Measurements from ENCODE around the gene KLK11.

Gene KLK11, protein sequence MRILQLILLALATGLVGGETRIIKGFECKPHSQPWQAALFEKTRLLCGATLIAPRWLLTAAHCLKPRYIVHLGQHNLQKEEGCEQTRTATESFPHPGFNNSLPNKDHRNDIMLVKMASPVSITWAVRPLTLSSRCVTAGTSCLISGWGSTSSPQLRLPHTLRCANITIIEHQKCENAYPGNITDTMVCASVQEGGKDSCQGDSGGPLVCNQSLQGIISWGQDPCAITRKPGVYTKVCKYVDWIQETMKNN

DNA sequence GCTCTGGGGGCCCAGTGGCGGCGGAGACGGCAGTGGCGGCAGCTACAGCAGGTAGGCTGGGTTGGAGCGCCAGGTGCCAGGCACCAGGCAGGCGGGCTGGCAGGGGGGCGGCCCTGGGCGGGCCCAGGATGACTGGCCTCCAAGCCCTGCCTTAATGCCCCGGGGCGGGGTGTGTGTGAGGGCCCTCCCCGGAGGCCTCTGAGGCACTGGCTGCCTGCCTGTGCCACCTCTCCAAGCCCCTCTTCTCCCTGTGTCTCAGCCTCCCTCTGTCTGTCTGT lies at the start of gene KLK11:
TSS of gene KLK11 (minus strand) at position 63 of the 278 bp plus-strand sequence. CDS start 985 bp downstream, outside the sequence.
- no peak for DNase-seq

DNA sequence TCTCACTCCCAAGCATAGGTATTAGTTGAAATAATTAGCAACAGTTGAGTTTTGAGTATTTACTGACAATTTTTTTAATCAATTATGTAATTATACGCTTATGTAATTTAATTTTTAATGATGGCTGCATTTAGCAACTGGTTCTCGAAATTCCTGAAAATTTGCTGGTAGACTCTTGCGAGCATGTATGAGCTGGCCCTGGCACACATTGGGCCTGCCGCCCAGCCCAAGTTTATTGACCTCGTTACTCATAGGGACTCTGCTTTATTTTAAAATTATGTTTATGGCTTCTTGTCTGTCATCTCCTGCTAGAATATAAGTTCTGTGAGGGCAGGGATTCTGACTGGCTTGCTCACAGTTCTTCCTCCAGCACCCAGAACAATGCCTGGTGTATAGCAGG lies 49.6 kb upstream of the KLK11 start:
- DNase-seq = no peak

DNA sequence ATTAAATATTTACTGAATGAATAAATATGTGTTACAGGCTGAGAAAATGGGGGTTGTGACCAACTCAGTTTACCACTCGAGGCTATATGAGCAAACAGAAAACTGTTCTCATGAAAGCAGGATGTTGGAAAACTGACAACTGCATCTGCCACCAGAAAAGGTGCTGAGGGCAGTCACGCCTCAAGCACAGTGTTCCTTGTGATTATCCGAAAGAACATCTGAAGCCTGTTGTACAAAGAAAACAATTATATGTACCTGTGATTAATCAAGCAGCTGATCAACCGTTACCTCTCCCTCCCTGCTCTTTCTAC lies 44.6 kb upstream of the KLK11 start:
- DNase-seq = no peak

DNA sequence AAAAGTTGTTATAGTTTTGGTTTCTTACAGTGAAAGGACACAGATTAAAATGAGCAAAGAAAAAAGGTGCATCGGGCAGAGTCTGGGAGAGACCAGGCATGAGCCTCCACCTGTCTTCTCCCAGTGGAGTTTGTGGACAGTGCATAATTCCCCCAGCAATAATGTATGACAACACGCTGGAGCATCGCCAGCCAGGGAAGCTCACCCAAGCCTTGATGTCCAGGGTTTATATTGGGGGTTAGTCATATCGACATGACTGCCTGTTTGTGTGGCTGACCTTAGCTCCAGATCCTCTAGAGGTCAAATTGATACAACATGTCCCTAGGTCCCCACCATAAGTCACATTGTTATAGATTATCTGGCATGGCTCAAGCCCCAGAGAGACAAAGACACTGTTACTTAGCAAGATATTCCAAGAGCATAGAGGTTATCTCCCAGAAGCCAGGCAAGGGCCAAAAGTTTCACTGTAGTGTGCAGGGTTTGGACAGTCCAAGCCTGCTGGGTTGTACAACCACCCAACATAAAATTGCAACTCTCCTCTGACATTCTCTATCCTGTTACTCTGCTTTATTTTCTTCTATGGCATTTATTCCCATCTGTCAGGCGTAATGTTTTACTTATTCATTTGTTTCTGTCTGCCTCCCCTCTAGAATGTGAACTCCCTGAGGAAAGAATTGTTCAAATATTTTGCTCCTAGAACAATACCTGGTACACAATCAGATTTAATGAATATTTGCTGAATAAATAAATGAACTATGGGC lies 44.1 kb upstream of the KLK11 start:
- no peak for DNase-seq

DNA sequence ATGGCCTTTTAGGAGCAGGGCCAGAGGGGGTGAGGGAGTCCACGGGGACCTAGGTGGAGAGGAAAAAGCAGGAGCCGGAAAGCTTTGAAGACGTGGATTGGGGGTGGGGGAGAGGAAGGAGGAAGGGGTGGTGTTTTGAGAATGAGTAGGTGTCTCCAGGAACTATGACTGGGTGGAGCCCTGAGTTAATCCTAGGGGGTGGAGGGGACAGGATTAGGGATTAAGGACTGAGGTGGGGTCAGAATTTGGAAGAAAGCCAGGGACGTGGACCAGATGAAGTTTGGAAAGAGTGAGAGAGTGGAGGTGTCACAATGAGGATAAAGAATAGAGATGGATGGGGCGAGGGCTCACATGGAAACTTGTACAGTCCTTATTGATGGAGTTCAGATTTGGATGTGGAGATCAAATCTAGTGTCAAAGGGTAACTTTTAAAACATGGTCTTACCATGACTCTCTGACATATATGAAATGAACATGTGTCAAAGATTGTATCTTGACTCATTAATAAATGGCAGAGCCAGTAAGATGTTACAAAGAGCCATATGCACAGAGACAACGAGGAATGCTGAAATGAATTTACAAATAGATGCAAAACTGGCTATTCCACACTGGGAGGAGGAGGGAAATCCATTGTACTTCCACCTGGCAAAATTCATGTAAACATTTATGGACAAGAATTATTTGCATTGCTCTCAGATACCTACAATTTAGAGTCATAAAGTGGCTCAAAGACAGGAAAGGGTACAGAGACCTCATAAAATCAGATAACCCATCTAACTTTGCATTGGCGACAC lies 40.2 kb upstream of the KLK11 start:
- peak; percentile 11 for DNase-seq

DNA sequence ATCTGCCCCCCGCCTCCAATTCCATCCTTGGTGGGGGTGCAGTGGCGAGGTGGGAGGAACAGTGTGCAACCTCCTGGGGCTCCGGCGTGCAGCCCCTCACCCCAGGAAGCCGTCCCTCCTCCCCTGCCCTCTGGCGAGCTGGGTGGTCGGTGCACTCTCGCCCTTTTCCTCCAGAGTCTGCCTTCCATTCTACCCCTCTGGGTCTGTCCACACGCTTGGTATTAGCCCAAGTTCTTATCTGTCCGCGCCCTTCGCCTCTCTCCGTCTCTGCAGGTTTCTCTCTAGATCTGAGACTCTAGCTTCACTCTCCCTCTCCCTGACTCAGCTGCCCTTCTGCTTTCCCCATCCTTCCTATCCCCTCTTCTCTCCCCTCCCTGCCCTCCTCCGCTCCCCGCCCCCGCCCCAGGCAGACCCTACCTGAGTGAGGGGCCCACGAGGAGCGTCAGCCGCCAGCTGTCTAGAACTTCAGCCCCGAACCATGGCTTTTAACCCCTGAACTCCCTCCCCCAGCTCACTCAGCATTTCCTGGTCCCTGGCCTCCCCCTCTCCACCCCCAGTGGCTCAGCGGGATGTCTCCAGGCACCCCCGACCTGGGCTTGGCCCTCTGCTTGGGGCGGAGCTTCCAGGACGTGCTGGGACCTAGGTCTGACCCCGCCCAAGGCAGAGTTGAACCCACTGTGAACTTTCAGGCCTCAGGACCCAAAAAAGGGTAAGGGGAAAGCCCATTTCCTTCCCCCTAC lies 39.0 kb upstream of the KLK11 start:
- no peak for DNase-seq

DNA sequence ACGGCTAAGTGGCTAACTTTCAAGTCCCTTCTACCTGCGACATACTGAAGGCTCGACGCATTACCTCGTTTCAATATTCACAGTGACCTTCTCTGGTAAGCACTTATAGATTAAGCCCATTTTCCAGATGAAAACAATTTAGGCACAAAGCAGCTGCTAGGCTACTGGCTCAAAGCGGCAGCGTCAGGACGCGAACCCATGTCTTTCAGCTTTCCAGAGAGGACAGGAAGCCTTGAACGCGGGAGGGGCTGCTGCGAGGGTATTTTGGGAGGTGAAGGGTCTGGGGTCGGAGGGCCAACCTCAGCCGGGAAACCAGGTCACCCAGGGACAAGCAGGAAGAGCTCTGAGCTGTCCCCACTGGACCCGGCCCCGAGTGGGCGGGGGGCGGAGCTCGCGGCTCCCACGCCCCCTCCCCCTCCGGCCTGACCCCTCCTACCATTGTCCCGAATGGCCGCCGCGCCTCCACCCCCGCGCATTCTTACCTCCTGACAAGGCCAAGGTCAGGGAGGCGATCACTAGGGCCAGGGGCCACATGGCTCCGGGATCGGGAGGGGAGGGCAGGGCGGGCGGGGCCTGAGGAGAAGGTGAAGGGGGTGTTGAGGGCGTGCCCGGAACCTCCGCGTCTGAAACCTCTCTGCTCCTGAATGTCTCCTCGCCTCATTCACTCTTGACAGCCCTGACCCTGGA lies 38.3 kb upstream of the KLK11 start, which contains the start of gene KLK13:
TSS of gene KLK13 (minus strand) at position 559 of the 687 bp plus-strand sequence. CDS start at position 534, 25 bp downstream.
- DNase-seq = no peak

DNA sequence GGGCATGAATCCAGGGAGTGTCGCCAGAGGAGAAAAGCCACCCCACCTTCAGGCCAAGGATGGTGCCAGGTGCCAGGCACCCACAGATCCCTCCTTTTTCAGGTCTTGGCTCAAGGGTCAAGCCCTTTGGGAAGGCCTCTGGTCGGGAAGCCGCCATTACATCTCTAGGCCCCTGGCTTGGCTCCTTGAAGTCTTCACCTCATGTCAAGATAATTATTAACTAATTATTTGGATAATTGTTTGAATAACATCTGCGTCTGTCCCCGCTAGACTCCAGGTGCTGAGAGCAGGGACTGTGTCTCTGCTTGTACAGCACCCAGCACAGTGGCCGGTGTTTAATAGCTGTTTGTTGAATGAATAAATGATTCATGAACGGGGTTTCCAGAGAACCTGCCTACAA lies 37.2 kb upstream of the KLK11 start:
- no peak for DNase-seq

DNA sequence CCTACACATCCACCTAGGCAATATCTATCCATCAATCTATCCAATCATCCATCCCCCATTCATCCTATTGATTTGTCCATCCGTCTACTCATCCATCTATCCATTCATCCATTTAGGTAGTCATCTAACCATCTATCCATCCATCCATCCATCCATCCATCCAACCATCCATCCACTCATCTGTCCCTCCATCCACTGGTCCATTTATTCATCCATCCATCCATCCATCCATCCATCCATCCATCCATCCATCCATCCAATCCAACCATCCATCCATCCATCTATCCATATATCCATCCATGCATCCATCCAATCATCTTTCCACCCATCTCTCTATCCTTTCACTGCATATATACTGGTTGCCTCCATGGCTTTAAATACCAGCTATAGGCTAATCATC lies 34.6 kb upstream of the KLK11 start:
- DNase-seq = no peak

DNA sequence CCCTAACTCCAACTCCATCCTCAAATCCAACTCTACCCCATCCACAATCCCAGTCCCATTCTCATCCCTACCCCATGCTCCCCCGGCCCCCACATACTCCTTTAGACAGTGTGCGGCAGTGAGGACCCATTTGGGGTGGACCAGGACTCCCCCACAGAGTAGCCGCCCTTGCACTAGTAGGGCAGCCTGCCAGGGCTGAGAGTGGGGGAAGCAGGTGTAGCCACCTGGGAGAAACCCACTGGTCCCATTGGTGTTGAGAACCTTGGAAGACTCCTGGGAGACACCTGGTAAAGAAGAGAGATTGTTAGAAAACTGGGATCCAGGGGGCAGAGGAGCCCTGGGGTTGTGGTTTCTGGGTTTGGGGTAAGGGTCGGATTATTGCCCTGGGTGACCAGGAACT lies 33.9 kb upstream of the KLK11 start:
- DNase-seq = no peak

DNA sequence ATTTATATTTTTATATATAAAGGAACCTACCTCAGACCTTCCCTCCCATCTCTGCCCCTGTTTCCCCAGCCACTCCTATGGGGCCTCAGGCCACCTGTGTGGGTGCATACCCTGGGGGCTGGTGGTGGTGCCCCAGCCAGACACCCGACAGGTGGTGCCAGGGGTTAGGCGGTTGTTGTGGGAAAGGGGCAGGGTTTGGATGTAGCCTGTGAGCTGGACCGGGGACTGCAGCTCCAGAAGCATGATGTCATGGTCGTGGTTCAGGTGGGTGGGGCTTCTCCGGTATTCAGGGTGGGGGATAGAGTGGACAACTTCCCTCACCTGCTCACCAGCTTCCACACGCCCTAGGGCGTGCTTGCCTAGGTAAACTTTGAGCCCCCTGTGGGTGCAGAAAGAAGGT lies 33.3 kb upstream of the KLK11 start:
- DNase-seq = no peak

DNA sequence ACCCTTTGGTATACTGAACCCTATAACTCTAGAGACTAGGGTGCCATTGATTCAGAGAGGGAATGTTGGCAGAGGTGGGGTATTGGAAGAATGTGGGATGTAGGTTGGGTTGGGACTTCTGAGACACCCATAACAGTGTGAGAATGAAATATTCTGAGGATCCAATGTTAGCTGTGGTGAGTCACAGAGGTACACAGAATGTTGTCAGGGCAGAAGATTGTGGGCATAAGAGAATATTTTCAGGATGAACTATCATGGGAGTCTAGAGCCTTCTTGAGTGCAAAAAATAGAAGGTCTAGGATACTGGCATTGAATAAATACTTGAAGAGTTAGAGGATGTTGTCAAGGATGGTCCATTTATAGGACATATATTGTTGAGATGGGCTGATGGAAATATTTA lies 29.4 kb upstream of the KLK11 start:
- DNase-seq = no peak

DNA sequence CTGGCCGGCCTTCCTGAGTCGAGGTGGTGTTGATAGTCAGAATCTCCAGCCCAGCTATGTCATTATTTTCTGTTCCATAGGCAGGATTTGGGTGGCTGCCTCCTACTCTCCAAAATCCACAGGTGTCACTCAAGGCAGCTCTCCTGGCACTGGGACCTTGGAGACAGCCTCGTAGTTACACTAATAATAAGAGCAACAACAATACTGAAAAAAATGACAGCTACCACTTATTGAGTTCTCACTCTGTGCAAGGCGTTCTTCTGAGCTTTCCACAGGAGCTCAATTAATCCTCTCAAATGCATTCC lies 20.6 kb upstream of the KLK11 start:
- no peak for DNase-seq

DNA sequence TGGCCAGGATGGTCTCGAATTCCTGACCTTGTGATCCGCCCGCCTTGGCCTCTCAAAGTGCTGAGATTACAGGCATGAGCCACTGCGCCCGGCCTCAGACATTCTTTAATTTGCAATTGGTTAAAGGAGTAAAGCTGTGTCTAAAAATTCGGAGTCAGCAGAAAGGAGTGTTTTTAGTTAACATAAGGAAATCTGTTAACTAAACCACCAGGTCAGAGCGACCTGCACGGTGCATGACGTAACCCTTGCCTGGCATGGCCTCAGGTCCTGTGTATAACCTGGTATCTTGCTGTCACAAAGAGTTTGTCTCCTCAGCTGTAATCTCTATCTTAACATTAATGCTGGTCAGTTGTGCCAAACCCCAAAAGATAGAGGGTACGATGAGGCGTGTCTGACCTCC lies 17.9 kb upstream of the KLK11 start:
- no peak for DNase-seq

DNA sequence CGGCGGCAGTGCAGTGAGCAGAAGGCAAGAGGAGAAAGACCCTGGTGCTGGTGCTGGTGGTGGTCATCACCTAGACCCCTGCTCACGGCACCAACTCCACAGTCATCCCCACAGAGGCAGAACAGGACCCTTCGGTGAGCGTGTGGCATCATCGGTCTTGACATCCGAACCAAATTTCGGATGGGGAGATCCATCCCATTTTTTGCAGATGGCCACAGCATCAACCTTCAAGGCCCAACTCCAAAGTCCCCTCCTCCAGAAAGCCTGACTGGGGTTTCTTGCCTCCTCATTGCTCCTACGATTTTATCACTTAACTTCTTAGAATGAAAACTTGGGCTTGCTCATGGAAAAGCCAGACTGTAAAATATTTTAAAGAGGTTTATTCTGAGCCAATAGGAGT lies 17.1 kb upstream of the KLK11 start:
- DNase-seq = no peak

DNA sequence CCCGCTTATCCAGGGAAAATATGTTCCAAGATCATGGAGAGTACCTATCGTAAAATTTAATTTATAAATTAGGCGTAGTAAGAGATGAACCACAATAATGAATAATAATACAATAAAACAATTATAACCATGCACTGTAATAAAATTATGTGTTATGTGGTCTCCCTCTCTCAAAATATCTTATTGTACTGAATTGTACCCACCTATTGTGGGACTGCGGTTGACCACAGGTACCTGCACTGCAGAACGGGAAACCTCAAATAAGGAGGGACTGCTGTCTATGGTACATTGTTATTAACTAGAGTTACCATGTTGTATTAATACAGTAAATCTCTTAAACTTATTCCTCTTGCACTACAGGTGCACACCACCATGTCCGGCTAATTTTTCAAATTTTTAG lies 13.7 kb upstream of the KLK11 start:
- DNase-seq = no peak

DNA sequence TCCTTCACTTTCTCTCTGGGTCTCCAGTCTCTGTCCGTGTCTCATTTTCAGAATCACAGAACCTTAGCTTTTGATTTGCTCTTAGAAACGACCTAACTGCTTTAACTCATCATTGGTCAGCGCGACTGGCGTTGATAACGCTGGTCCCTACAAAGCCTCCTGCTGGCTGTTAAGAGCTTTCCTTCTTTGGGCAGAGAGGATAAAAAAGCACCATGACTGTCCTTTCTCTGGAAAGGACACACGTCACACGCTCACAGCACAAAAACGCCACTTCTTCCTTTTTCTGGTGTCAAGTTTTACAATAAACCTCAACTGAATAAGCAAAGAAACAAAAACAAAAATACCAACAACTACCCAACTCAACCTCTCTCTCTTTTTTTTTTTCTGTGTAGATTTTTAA lies 10.1 kb upstream of the KLK11 start:
- DNase-seq = no peak

DNA sequence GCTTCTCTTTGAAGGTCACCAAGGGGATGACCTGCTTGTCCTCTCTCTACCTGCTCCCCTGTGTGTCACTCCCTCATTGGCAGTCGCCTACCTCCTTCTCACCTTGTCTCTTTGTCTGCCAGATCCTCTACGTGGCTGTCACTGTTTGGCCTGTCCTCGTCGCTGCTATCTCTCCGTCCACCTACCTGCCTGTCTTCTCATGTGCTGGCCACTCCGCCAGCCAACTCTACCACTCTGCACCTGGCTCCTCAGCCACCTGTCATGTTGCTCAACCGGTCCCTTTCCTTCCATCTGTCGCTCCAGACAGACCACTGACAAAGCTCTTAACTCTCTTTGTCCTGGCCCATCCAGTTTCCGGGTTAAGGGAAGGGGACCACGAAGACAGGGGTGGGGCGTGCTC lies 8.3 kb upstream of the KLK11 start, which contains the start of gene KLK12:
TSS of gene KLK12 (minus strand) at position 299 of the 400 bp plus-strand sequence. CDS start 381 bp downstream, outside the sequence.
- no peak for DNase-seq

DNA sequence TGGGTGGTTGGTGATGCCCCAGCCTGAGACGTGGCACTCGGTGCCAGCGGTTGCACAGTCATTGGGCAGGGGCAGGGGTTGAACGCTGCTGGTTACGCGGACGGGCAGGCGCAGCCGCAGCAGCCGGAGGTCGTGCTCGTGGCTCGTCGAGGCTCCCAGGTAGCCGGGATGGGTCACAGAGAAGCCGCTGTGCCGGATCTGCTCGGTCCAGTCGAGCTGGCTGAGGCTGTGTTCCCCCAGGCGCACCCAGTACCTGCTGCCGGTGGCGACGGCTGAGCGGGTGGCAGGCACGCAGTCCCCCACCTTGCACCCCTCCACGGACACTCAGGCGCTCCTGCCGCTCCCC lies 5.4 kb upstream of the KLK11 start:
- no peak for DNase-seq

DNA sequence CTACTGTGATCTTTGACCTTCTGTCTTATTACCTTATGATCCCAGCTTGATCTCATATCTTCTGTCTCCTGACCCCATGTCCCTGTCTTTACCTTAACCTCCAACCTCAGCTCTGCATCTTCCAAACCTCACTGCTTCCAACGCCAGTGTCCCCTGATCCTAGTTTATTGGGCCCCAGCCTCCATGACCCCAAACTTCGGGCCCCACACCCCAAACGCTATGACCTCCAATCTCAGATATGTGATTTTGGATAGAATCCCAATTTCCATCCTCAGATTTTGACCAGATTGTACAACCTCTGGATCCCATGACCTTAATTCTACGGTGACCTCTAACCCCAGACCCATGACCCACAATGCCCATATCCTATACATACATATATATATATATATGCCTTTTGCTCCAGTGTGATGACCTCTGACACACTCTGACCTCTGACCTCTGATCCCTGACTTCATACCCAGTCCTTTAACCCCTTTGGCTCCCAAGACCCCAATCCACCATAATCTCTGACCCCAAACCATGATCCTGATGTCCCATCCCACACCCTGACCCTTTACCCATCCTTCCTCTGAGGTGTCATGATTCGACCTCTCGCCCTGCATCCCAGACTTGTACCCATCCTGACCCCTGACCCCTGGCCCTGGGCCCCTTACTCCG lies 4.9 kb upstream of the KLK11 start:
- no peak for DNase-seq

DNA sequence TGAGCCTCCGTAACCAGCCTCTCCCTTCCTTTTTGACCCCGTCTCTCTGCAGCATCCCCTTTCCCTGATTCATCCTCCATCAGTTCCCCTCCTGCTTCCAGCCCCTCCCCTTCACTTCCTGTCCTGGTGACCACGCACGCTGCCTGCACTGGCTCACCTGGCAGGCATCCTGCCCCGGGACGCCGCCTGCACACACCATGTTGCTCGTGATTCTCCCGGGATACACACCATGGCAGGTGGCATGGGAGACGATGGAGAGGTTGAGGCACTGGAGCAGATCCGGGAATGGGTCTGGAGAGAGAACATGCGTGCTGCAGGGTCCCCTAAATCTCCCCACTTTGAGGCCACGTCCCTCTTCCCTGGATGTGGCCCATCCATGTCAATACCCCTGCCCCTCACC lies 4.2 kb upstream of the KLK11 start:
- DNase-seq = no peak

DNA sequence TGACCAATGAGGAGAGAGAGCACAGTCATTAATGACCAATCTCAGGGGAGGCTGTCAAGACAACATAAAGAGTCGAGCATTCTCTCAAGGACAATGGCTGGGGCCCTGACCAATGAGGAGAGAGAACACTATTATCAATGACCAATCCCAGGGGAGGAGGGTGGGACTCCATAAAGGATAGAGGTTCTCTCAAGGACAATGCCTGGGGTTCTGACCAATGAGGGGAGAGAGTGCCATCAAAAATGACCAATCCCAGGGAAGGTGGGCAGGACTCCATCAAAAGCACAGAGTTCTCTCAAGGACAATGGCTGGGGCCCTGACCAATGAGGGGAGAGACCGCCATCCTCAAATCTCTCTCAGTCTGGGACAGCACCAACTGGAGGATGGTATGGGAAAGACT lies 3.3 kb upstream of the KLK11 start:
- no peak for DNase-seq

DNA sequence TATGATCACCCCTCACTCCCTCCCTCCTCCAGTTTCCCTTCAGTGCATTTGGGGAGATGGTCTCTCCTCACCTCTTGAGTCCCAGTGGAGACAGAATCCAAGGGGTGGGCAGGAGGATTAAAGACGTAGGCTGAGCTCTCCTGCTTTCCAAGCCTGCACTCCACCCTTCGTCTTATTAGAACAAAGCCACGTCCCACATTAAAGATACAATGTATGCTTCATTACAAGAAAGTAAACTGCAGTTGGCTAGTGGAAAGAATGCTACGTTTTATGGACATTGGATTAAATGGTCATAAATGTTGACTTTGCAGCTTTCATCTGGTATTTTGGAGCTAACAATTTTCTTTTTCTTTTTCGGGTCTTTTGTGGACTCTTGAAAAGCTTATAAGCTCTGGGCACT lies 1.5 kb upstream of the KLK11 start:
- DNase-seq = no peak
